Measurements from ENCODE around the gene PIGQ. TPM values are rescaled to one million over a fixed set of nuclear protein-coding genes. Genes with fewer than 3 reads are reported as not detected.

PIGQ gene
- total and polyA plus RNA-seq, 2 of the 13 experiments (the other 11 are each of a cell fraction or from before 2014, with no cell fraction given) = 7.7 to 19.7 TPM

DNA sequence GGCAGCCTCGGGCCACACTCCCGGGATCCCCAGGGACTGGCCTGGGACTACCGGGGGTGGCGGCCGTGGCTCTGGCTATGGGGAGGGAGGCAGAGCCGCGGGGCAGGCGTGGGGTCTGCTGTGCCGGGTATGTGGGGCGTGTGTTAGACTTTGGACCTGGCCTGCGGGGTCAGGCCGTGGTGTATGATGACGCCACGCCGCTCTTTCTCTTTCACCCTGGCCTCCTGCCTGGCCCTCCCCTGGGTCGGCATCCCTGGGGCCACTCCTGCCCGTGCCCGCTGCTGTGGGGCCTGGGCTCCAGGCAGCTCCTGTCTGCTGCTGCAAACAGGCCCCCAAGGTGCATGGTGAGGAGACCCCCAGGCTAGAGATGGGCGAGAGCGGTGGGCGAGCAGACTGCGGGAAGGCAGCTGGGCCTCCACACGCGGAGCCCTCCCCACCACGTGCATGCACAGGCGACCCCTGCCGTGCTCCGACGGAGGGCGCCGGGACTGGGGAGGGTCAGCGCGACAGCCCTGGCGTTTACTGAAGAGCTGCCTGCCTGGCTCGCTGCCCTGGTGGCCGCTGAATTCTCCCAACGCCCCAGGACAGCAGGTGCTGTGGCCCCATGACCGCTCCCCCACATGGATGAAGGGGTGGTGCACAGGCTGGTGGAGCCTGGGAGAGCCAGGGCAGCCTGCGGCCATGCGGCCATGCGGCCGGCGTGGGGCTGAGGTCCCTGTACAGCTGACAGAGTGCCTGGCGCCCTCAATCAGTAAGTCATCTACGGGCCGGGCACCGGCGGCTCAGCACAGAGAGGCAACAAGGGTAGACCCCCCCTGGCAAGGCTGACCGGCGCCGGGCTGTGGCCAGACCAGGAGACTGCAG, 26.2 kb upstream of the PIGQ start (continued):
- TF ChIP-seq, protein P1, sequence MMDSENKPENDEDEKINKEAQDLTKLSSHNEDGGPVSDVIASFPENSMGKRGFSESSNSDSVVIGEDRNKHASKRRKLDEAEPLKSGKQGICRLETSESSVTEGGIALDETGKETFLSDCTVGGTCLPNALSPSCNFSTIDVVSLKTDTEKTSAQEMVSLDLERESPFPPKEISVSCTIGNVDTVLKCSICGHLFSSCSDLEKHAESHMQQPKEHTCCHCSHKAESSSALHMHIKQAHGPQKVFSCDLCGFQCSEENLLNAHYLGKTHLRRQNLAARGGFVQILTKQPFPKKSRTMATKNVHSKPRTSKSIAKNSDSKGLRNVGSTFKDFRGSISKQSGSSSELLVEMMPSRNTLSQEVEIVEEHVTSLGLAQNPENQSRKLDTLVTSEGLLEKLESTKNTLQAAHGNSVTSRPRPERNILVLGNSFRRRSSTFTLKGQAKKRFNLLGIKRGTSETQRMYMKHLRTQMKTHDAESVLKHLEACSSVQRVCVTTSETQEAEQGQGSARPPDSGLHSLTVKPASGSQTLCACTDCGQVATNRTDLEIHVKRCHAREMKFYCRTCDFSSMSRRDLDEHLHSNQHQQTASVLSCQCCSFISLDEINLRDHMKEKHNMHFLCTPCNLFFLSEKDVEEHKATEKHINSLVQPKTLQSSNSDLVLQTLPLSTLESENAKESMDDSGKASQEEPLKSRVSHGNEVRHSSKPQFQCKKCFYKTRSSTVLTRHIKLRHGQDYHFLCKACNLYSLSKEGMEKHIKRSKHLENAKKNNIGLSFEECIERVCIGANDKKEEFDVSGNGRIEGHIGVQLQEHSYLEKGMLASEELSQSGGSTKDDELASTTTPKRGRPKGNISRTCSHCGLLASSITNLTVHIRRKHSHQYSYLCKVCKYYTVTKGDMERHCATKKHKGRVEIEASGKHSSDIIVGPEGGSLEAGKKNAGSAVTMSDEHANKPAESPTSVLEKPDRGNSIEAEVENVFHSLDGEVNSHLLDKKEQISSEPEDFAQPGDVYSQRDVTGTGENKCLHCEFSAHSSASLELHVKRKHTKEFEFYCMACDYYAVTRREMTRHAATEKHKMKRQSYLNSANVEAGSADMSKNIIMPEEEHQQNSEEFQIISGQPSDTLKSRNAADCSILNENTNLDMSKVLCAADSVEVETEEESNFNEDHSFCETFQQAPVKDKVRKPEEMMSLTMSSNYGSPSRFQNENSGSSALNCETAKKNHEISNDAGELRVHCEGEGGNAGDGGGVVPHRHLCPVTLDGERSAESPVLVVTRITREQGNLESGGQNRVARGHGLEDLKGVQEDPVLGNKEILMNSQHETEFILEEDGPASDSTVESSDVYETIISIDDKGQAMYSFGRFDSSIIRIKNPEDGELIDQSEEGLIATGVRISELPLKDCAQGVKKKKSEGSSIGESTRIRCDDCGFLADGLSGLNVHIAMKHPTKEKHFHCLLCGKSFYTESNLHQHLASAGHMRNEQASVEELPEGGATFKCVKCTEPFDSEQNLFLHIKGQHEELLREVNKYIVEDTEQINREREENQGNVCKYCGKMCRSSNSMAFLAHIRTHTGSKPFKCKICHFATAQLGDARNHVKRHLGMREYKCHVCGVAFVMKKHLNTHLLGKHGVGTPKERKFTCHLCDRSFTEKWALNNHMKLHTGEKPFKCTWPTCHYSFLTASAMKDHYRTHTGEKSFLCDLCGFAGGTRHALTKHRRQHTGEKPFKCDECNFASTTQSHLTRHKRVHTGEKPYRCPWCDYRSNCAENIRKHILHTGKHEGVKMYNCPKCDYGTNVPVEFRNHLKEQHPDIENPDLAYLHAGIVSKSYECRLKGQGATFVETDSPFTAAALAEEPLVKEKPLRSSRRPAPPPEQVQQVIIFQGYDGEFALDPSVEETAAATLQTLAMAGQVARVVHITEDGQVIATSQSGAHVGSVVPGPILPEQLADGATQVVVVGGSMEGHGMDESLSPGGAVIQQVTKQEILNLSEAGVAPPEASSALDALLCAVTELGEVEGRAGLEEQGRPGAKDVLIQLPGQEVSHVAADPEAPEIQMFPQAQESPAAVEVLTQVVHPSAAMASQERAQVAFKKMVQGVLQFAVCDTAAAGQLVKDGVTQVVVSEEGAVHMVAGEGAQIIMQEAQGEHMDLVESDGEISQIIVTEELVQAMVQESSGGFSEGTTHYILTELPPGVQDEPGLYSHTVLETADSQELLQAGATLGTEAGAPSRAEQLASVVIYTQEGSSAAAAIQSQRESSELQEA (CRISPR knock-in tag; IDR thresholded peaks at IDR 0.05; ENCODE audit: not compliant biosample characterization) = no peak
- TF ChIP-seq ARNTL (CRISPR knock-in tag; IDR thresholded peaks at IDR 0.05) = peak; percentile 60; the same call in 1 of the 2 replicates
- peak; percentile 33; the same call in 1 of the 2 replicates for TF ChIP-seq ZNF724P (CRISPR knock-in tag; IDR thresholded peaks at IDR 0.05; ENCODE audit: borderline replicate concordance)
- TF ChIP-seq, protein P2, sequence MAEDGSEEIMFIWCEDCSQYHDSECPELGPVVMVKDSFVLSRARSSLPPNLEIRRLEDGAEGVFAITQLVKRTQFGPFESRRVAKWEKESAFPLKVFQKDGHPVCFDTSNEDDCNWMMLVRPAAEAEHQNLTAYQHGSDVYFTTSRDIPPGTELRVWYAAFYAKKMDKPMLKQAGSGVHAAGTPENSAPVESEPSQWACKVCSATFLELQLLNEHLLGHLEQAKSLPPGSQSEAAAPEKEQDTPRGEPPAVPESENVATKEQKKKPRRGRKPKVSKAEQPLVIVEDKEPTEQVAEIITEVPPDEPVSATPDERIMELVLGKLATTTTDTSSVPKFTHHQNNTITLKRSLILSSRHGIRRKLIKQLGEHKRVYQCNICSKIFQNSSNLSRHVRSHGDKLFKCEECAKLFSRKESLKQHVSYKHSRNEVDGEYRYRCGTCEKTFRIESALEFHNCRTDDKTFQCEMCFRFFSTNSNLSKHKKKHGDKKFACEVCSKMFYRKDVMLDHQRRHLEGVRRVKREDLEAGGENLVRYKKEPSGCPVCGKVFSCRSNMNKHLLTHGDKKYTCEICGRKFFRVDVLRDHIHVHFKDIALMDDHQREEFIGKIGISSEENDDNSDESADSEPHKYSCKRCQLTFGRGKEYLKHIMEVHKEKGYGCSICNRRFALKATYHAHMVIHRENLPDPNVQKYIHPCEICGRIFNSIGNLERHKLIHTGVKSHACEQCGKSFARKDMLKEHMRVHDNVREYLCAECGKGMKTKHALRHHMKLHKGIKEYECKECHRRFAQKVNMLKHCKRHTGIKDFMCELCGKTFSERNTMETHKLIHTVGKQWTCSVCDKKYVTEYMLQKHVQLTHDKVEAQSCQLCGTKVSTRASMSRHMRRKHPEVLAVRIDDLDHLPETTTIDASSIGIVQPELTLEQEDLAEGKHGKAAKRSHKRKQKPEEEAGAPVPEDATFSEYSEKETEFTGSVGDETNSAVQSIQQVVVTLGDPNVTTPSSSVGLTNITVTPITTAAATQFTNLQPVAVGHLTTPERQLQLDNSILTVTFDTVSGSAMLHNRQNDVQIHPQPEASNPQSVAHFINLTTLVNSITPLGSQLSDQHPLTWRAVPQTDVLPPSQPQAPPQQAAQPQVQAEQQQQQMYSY (CRISPR knock-in tag; IDR thresholded peaks at IDR 0.05) = peak; percentile 74
- TF ChIP-seq RFX3 (CRISPR knock-in tag; IDR thresholded peaks at IDR 0.05) = no peak
- peak; percentile 29; the same call in 1 of the 2 replicates for TF ChIP-seq CEBPG (CRISPR knock-in tag; IDR thresholded peaks at IDR 0.05)
- peak in 1 of 2 experiments; percentile 71; a peak in 1 of 4 replicates for TF ChIP-seq KLF16 (CRISPR knock-in tag; IDR thresholded peaks at IDR 0.05)
- no peak for TF ChIP-seq NFYB (CRISPR knock-in tag; IDR thresholded peaks at IDR 0.05)
- TF ChIP-seq AGO2 (optimal IDR thresholded peaks at IDR 0.05; ENCODE audit: low read depth, low read length) = peak; percentile 80
- no peak for TF ChIP-seq ZNF773 (CRISPR knock-in tag; IDR thresholded peaks at IDR 0.05; ENCODE audit: borderline replicate concordance)
- no peak for TF ChIP-seq ARID2 (CRISPR knock-in tag; IDR thresholded peaks at IDR 0.05; ENCODE audit: borderline replicate concordance)
- no peak for TF ChIP-seq GTF3A (CRISPR knock-in tag; conservative IDR thresholded peaks at IDR 0.05)
- TF ChIP-seq, protein P3, sequence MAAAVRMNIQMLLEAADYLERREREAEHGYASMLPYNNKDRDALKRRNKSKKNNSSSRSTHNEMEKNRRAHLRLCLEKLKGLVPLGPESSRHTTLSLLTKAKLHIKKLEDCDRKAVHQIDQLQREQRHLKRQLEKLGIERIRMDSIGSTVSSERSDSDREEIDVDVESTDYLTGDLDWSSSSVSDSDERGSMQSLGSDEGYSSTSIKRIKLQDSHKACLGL (CRISPR knock-in tag; IDR thresholded peaks at IDR 0.05) = peak; percentile 51; the same call in 1 of the 2 replicates
- 0 out of 2 replicates have a peak, but pooled peaks have one; percentile 34 for TF ChIP-seq PHF20 (CRISPR knock-in tag; IDR thresholded peaks at IDR 0.05)
- peak; percentile 75 for TF ChIP-seq RXRA (CRISPR knock-in tag; IDR thresholded peaks at IDR 0.05)

Data from HepG2 (cell line).